VCaP (cell line): ENCODE data around the gene HELZ.

Experiments used
- H3K27ac ChIP-seq: fragments of 450-650 bp; 2 replicates; pipeline ENCODE4 v1.5.1; 2017
- CTCF ChIP-seq: fragments of 450-650 bp; conservative IDR thresholded peaks from 2 replicates; pipeline ENCODE4 v1.5.1; 2017; ENCODE audit warnings: mild to moderate bottlenecking, moderate library complexity

HELZ gene

GRCh38 chr17:67079491-67079890 lies 165.5 kb downstream of the HELZ start:
- H3K27ac ChIP-seq, result no peak overlapping the region
- no peak for TF ChIP-seq CTCF

- no peak for TF ChIP-seq CTCF
- H3K27ac ChIP-seq, result no peak overlapping the region
Observed at GRCh38 chr17:67078292-67078691, 166.7 kb downstream of the HELZ start.

GRCh38 chr17:67076290-67076689 lies 168.7 kb downstream of the HELZ start:
- peak overlapping the region; percentile 54 for H3K27ac ChIP-seq
- TF ChIP-seq CTCF, result no peak

- TF ChIP-seq CTCF, result no peak
Observed at GRCh38 chr17:67074781-67075180, 170.2 kb downstream of the HELZ start.

GRCh38 chr17:67072885-67073284 lies 172.1 kb downstream of the HELZ start:
- TF ChIP-seq CTCF, result no peak
- H3K27ac ChIP-seq, result no peak overlapping the region

More at GRCh38 chr17:67074781-67075180, 170.2 kb downstream of the HELZ start:
- peak overlapping the region; percentile 59 for H3K27ac ChIP-seq

GRCh38 chr17:67071595-67071994 lies 173.4 kb downstream of the HELZ start:
- no peak overlapping the region for H3K27ac ChIP-seq
- no peak for TF ChIP-seq CTCF

- no peak for TF ChIP-seq CTCF
- H3K27ac ChIP-seq, result no peak overlapping the region
Observed at GRCh38 chr17:67069603-67070136, 175.3 kb downstream of the HELZ start.
